ENCODE results near the gene NSD1. TPM values are rescaled to one million over a fixed set of nuclear protein-coding genes. Genes with fewer than 3 reads are reported as not detected.

The NSD1 gene
- total RNA-seq, 2 experiments from 2014 or later: 50.2 to 51.7 TPM

- DNase-seq: no peak
- CTCF ChIA-PET: interaction anchor here (1.1 kb wide), 1 partner anchor 10 kb away, joined by 4 read pairs; no protein-coding TSS in a partner anchor
- Mint-ChIP-seq H3K9me3 (no peaks in the 10 kb centered on the region), H3K27ac (no peak overlapping the region), H3K36me3 (ENCODE audit: low read depth) (no peaks in the 10 kb centered on the region), H3K27me3 (ENCODE audit: low read depth) (no peaks in the 10 kb centered on the region), H3K4me1 (ENCODE audit: low read depth) (peaks cover 4% of the 10 kb centered on the region), H3K4me3 (no peak overlapping the region)
- intact Hi-C loops (cut with micrococcal nuclease): no loop called here
These were observed 11.0 kb upstream of the NSD1 start for GRCh38 chr5:177122566-177122965.

- no peaks in the 10 kb centered on the region for H3K27me3 Mint-ChIP-seq (ENCODE audit: low read depth)
- intact Hi-C loops (cut with micrococcal nuclease): no loop called here
- CTCF ChIA-PET: interaction anchor here (0.6 to 4.0 kb wide), 2 partner anchors 11 to 105 kb away, joined by 3 to 26 read pairs; no protein-coding TSS in a partner anchor
- no peak overlapping the region for H3K4me3 Mint-ChIP-seq
- no peaks in the 10 kb centered on the region for H3K9me3 Mint-ChIP-seq
- H3K36me3 Mint-ChIP-seq (ENCODE audit: low read depth): no peaks in the 10 kb centered on the region
- no peak for DNase-seq
- H3K4me1 Mint-ChIP-seq (ENCODE audit: low read depth): peaks cover 13% of the 10 kb centered on the region
- no peak overlapping the region for H3K27ac Mint-ChIP-seq
These were observed 9.6 kb upstream of the NSD1 start for GRCh38 chr5:177123789-177124485.

DNA sequence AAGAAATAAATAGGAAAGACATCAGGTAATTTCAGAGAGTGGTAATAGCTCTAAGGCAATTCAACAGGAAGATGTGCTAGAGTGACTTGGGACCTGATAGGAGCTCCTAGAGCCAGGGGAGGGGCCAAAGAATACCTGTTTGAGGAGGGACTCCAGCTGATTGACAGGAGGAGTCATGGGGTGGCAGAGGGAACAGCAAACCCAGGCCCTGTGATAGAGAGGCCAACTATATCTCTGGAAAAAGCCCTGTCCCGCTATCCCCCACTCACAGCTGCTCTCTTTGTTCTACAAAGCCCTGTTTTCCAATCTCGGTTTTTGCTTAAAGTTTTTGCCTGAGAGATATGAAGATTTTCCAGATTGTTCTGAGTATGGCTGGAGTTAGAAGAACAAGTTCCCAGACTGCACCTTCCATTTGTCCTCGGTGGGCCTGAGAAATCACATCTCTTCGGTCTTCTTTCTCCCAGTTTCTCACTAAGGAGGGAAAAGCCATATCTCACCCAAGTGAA, 9.0 kb upstream of the NSD1 start:
- Mint-ChIP-seq H3K4me1 (ENCODE audit: low read depth) (peaks cover 19% of the 10 kb centered on the region), H3K36me3 (ENCODE audit: low read depth) (no peaks in the 10 kb centered on the region), H3K4me3 (no peak overlapping the region), H3K27ac (no peak overlapping the region), H3K27me3 (ENCODE audit: low read depth) (no peaks in the 10 kb centered on the region), H3K9me3 (no peaks in the 10 kb centered on the region)
- intact Hi-C loops (cut with micrococcal nuclease): no loop called here
- CTCF ChIA-PET: interaction anchor here (4.0 kb wide), 1 partner anchor 11 kb away, joined by 26 read pairs; no protein-coding TSS in a partner anchor
- no peak for DNase-seq

GRCh38 chr5:177126771-177127170, 6.8 kb upstream of the NSD1 start:
- CTCF ChIA-PET: interaction anchor here (0.7 to 4.0 kb wide), 3 partner anchors 13 to 145 kb away, joined by 3 to 26 read pairs (median 4); no protein-coding TSS in a partner anchor
- Mint-ChIP-seq H3K27me3 (ENCODE audit: low read depth) (no peaks in the 10 kb centered on the region), H3K27ac (no peak overlapping the region)

GRCh38 chr5:177128551-177128981, 5.0 kb upstream of the NSD1 start:
- intact Hi-C loops (cut with micrococcal nuclease): no loop called here
- peak; percentile 44 for DNase-seq
- no peak overlapping the region for H3K4me3 Mint-ChIP-seq
- peaks cover 32% of the 10 kb centered on the region for H3K4me1 Mint-ChIP-seq (ENCODE audit: low read depth)
- CTCF ChIA-PET: interaction anchor here (0.9 to 1.6 kb wide), 4 partner anchors 15 to 181 kb away, joined by 3 to 8 read pairs (median 4); no protein-coding TSS in a partner anchor
- H3K36me3 Mint-ChIP-seq (ENCODE audit: low read depth): no peaks in the 10 kb centered on the region
- H3K27ac Mint-ChIP-seq: peak overlapping the region; percentile 2
- H3K27me3 Mint-ChIP-seq (ENCODE audit: low read depth): no peaks in the 10 kb centered on the region
- no peaks in the 10 kb centered on the region for H3K9me3 Mint-ChIP-seq

More at GRCh38 chr5:177126771-177127170, 6.8 kb upstream of the NSD1 start:
- no peak for DNase-seq
- no peaks in the 10 kb centered on the region for H3K36me3 Mint-ChIP-seq (ENCODE audit: low read depth)
- no peak overlapping the region for H3K4me3 Mint-ChIP-seq
- H3K9me3 Mint-ChIP-seq: no peaks in the 10 kb centered on the region
- intact Hi-C loops (cut with micrococcal nuclease): no loop called here
- peaks cover 32% of the 10 kb centered on the region for H3K4me1 Mint-ChIP-seq (ENCODE audit: low read depth)

DNA sequence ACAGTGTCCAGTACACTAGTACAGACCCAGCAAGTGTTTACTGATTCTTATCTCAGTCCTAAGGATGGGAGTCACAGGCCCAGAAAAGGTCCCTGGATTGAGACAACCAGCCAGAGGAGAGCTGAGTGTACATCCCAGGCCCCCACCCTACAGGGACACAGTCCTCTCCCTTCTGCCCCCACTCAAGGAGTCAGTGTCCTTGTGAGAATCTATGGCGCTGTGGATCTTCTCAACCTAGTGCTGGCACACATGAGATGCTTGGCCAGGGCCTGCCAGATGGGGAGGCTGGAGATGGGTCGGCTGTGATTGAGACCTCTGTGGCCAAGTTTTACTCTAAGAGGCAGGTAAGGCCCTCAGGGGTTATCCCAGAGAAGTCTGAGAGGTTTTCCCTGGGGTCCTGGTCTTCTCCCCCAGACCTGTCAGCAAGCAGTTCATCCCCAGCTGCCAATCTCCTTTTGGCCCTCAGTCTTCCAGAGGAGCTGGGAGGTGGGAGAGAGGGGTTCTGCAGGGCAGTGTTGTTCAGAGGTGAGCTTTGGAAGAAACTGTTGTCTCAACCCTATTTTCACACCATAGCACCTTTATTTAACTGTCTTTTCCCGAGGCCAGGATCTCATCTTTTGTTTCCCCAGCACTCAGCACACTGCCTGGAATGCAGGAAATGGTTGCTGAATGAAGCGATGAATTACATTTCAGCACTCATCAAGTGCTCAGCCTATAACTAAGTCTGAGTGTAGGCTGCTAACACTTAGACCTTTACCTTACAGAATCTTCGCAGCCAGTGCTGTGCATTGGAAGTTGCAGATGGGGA, 3.2 kb upstream of the NSD1 start:
- DNase-seq: no peak
- intact Hi-C loops (cut with micrococcal nuclease): loop anchor here (5.0 kb wide), 1 partner anchor 227 kb away; the partner anchor contains the start of gene RGS14
- peaks cover 10% of the 10 kb centered on the region for H3K36me3 Mint-ChIP-seq (ENCODE audit: low read depth)
- H3K4me1 Mint-ChIP-seq (ENCODE audit: low read depth): peaks cover 36% of the 10 kb centered on the region
- CTCF ChIA-PET: interaction anchor here (1.2 to 2.1 kb wide), 4 partner anchors 17 to 470 kb away, joined by 3 to 9 read pairs (median 6); no protein-coding TSS in a partner anchor
- no peaks in the 10 kb centered on the region for H3K9me3 Mint-ChIP-seq
- no peak overlapping the region for H3K4me3 Mint-ChIP-seq
- no peak overlapping the region for H3K27ac Mint-ChIP-seq
- H3K27me3 Mint-ChIP-seq (ENCODE audit: low read depth): no peaks in the 10 kb centered on the region

DNA sequence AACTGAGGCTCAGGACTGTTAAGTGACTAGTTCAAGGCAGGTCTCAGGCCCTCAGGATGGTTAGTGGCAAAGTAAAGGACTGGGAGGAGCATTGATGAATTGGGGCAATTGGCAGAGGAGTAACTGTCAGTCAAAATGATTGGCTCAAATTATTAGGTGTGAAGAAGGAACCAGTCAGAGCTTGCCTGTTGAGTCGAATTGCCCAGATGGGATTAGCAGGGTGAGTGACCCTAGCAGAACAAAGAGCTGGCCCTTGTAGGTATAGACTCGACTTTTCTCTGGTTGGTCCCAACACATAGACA, 2.6 kb upstream of the NSD1 start:
- intact Hi-C loops (cut with micrococcal nuclease): loop anchor here (5.0 kb wide), 1 partner anchor 226 kb away; the partner anchor contains the start of gene RGS14
- Mint-ChIP-seq H3K27ac (no peak overlapping the region), H3K9me3 (no peaks in the 10 kb centered on the region), H3K4me3 (no peak overlapping the region), H3K4me1 (ENCODE audit: low read depth) (peaks cover 39% of the 10 kb centered on the region), H3K27me3 (ENCODE audit: low read depth) (no peaks in the 10 kb centered on the region), H3K36me3 (ENCODE audit: low read depth) (peaks cover 13% of the 10 kb centered on the region)
- CTCF ChIA-PET: interaction anchor here (2.1 kb wide), 1 partner anchor 17 kb away, joined by 9 read pairs; no protein-coding TSS in a partner anchor
- DNase-seq: no peak

- Mint-ChIP-seq H3K9me3 (no peaks in the 10 kb centered on the region), H3K27ac (no peak overlapping the region), H3K27me3 (ENCODE audit: low read depth) (no peaks in the 10 kb centered on the region), H3K4me3 (peak overlapping the region; percentile 44), H3K4me1 (ENCODE audit: low read depth) (peaks cover 43% of the 10 kb centered on the region), H3K36me3 (ENCODE audit: low read depth) (peaks cover 16% of the 10 kb centered on the region)
- no peak for DNase-seq
- CTCF ChIA-PET: interaction anchor here (2.1 kb wide), 1 partner anchor 18 kb away, joined by 9 read pairs; no protein-coding TSS in a partner anchor
- intact Hi-C loops (cut with micrococcal nuclease): loop anchor here (2.0 to 5.0 kb wide), 2 partner anchors 226 to 595 kb away; partner anchors contain the start of genes RGS14 and RNF44
These were observed 2.0 kb upstream of the NSD1 start for GRCh38 chr5:177131352-177132135.

GRCh38 chr5:177132136-177133095, 1.2 kb upstream of the NSD1 start:
- Mint-ChIP-seq H3K27ac (no peak overlapping the region), H3K4me3 (peak overlapping the region; percentile 88), H3K36me3 (ENCODE audit: low read depth) (peaks cover 23% of the 10 kb centered on the region), H3K9me3 (no peaks in the 10 kb centered on the region), H3K4me1 (ENCODE audit: low read depth) (peaks cover 51% of the 10 kb centered on the region), H3K27me3 (ENCODE audit: low read depth) (no peaks in the 10 kb centered on the region)
- DNase-seq: peak; percentile 44
- CTCF ChIA-PET: interaction anchor here (2.1 to 2.7 kb wide), 2 partner anchors 19 kb away, joined by 9 to 16 read pairs; no protein-coding TSS in a partner anchor
- intact Hi-C loops (cut with micrococcal nuclease): loop anchor here (1.0 to 5.0 kb wide), 6 partner anchors 18 to 596 kb away; partner anchors contain the start of genes GRK6, PDLIM7, RGS14 and RNF44

DNA sequence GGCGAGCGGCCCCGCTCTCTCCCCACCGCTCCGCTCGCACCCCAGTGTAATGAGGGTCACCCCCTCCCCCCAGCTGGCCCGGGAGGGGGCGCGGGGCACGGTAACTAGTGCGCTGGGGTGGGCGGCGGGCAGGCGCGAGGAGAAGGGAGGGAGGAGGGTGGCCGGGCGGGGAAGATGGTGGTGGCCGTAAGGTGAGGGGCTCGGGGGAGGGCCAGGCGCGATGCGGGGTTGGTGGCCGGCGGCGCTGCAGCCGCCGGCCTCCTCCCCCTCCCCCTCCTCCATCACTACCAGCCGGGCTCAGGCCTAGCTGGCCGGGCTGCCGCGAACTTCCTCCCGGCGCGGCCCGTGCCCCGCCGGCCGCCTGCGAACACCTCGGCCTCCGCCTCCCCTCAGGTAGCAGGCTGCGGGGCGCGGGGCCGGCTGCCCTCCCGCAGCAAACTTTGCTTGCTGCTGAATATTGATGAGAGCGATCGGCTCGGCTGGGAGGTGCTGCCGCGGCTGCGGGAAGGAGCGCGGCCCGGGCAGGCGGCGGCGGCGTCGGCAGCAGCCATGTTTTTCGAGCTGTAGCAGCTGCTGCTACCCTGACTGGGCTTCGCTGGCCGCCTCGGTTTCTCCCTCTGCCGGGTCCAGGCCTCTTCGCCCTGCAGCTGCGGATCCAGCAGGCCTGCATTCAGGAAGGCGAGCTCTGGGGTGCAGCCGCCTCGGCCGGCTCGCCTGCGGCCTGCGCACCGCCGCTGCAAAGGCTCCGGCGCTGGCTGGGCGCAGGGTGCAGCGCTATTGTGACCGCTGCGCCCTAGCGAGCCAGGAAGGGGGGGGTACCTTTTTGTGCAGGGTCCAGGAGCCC, 502 bp downstream of the NSD1 start:
- Mint-ChIP-seq H3K9me3 (no peaks in the 10 kb centered on the region), H3K27me3 (ENCODE audit: low read depth) (no peaks in the 10 kb centered on the region), H3K4me3 (peak overlapping the region; percentile 88), H3K36me3 (ENCODE audit: low read depth) (peaks cover 27% of the 10 kb centered on the region), H3K27ac (peak overlapping the region; percentile 88), H3K4me1 (ENCODE audit: low read depth) (peaks cover 45% of the 10 kb centered on the region)
- intact Hi-C loops (cut with micrococcal nuclease): loop anchor here (1.0 to 5.0 kb wide), 8 partner anchors 20 to 597 kb away; partner anchors contain the start of genes GRK6, PDLIM7, PRELID1 and RAB24
- DNase-seq: peak; percentile 37
- CTCF ChIA-PET: interaction anchor here (0.6 to 2.7 kb wide), 3 partner anchors 21 to 322 kb away, joined by 4 to 16 read pairs (median 4); no protein-coding TSS in a partner anchor
